DOHH2 (cell line): ENCODE measurements around the gene CRYAB.

Source experiments
- CTCF ChIP-seq: fragments of 200-600 bp; sonication (generic); IDR thresholded peaks from one replicate; pipeline ENCODE4 v1.5.1; 2014; ENCODE audit warnings: antibody characterized with exemption, mild to moderate bottlenecking, low read depth, low read length; ENCODE audit not compliant: poor library complexity, severe bottlenecking
- EZH2phosphoT487 ChIP-seq: fragments of 200-600 bp; sonication (generic); IDR thresholded peaks from 2 replicates; pipeline ENCODE4 v1.6.1; 2017; ENCODE audit warnings: borderline replicate concordance, mild to moderate bottlenecking, antibody characterized with exemption, low read length, moderate library complexity, mixed read lengths

- TF ChIP-seq CTCF = no peak
- TF ChIP-seq EZH2phosphoT487 = no peak
Observed at GRCh38 chr11:111878385-111878848, 33.2 kb downstream of the CRYAB start.
